Right atrium auricular region (tissue), 2 donors: ENCODE measurements around the gene INPP5A. TPM values are rescaled to one million over a fixed set of nuclear protein-coding genes. Genes with fewer than 3 reads are reported as not detected.

ENCODE experiments used
- DNase-seq: peaks from one replicate; pipeline ENCODE4 v3.0.0-alpha.2; 2019; ENCODE audit warnings: low spot score
- H3K27ac ChIP-seq, 2 donors: fragments of 200-600 bp; sonication (generic); 1 replicate in 1 of 2; 2 replicates in 1 of 2; pipeline ENCODE4 v1.5.1; 2016 to 2019
- H3K27me3 ChIP-seq, 2 donors: fragments of 200-600 bp; sonication (generic); one replicate each; pipeline versions ENCODE4 v1.5.1 to v1.6.0; 2017 to 2019
- H3K36me3 ChIP-seq: fragments of 200-600 bp; sonication (generic); one replicate; pipeline ENCODE4 v1.5.1; 2016
- H3K4me1 ChIP-seq, 2 donors: fragments of 200-600 bp; sonication (generic); one replicate each; pipeline versions ENCODE4 v1.5.1 to v1.6.0; 2017 to 2019
- H3K4me3 ChIP-seq, 2 donors: fragments of 200-600 bp; sonication (generic); 1 replicate in 1 of 2; 2 replicates in 1 of 2; pipeline ENCODE4 v1.5.1; 2017 to 2019; ENCODE audit warnings: mild to moderate bottlenecking in 1 of 2, moderate library complexity in 1 of 2
- H3K9me3 ChIP-seq, 2 donors: fragments of 200-600 bp; sonication (generic); one replicate each; pipeline ENCODE4 v1.5.1; 2019
- CTCF ChIP-seq, 2 donors: fragments of 200-600 bp; sonication (generic); IDR thresholded peaks; one replicate each; pipeline ENCODE4 v1.5.1; 2019; ENCODE audit warnings: antibody characterized with exemption in 2 of 2
- total RNA-seq, 2 donors: library from RNA; depleted of rRNA; stranded (reverse); fragments of >200 nt; gene quantifications; one replicate each; pipeline ENCODE4 v1.1.0, GENCODE V29; 2016

INPP5A gene
- total RNA-seq, 2 donors from 2014 or later, result 116 to 143 TPM

GRCh38 chr10:132715776-132716680, 178.4 kb downstream of the INPP5A start:
- H3K4me1 ChIP-seq, result no peaks in the 10 kb centered on the region
- peaks cover 15% of the 10 kb centered on the region for H3K36me3 ChIP-seq
- H3K4me3 ChIP-seq, result no peak overlapping the region
- no peaks in the 10 kb centered on the region for H3K9me3 ChIP-seq
- no peak for TF ChIP-seq CTCF (IDR thresholded peaks at IDR 0.05)
- H3K27ac ChIP-seq, result no peak overlapping the region
- no peak for DNase-seq
- no peaks in the 10 kb centered on the region for H3K27me3 ChIP-seq

- no peaks in the 10 kb centered on the region for H3K27me3 ChIP-seq
Observed at GRCh38 chr10:132716691-132717490, 179.3 kb downstream of the INPP5A start.

GRCh38 chr10:132721725-132722124, 184.1 kb downstream of the INPP5A start:
- no peak for TF ChIP-seq CTCF (IDR thresholded peaks at IDR 0.05)
- Histone ChIP-seq H3K4me1 (no peaks in the 10 kb centered on the region), H3K36me3 (peaks cover 2% of the 10 kb centered on the region), H3K4me3 (no peak overlapping the region), H3K27ac (no peak overlapping the region), H3K27me3 (no peaks in the 10 kb centered on the region), H3K9me3 (no peaks in the 10 kb centered on the region)
- DNase-seq, result no peak

More at GRCh38 chr10:132716691-132717490, 179.3 kb downstream of the INPP5A start:
- Histone ChIP-seq H3K36me3 (peaks cover 6% of the 10 kb centered on the region), H3K4me3 (no peak overlapping the region), H3K4me1 (no peaks in the 10 kb centered on the region), H3K9me3 (no peaks in the 10 kb centered on the region), H3K27ac (no peak overlapping the region)
- no peak for TF ChIP-seq CTCF (IDR thresholded peaks at IDR 0.05)
- no peak for DNase-seq

- no peaks in the 10 kb centered on the region for H3K4me1 ChIP-seq
- DNase-seq, result no peak
- no peak overlapping the region for H3K27ac ChIP-seq
- no peak overlapping the region for H3K4me3 ChIP-seq
- H3K27me3 ChIP-seq, result no peaks in the 10 kb centered on the region
- no peaks in the 10 kb centered on the region for H3K9me3 ChIP-seq
- TF ChIP-seq CTCF (IDR thresholded peaks at IDR 0.05), result no peak
- H3K36me3 ChIP-seq, result peaks cover 8% of the 10 kb centered on the region
Observed at GRCh38 chr10:132722394-132723329, 185.1 kb downstream of the INPP5A start.

- Histone ChIP-seq H3K4me3 (no peak overlapping the region), H3K9me3 (no peaks in the 10 kb centered on the region), H3K27ac (no peak overlapping the region), H3K27me3 (no peaks in the 10 kb centered on the region), H3K36me3 (peaks cover 8% of the 10 kb centered on the region), H3K4me1 (no peaks in the 10 kb centered on the region)
- TF ChIP-seq CTCF (IDR thresholded peaks at IDR 0.05), result no peak
- no peak for DNase-seq
Observed at GRCh38 chr10:132723330-132723970, 185.9 kb downstream of the INPP5A start.
